T-helper 1 cell treated with Interleukin-12 subunit alpha and Interleukin-12 subunit beta and Interleukin-4 antibody, amounts not matched to agents 30 μg/mL and 1 μg/mL, for 36 hours (primary cell): ENCODE data around the gene PRKG1.

Experiments
- H3K27ac Mint-ChIP-seq: one replicate; pipeline ENCODE4 v1.8.0; 2021; ENCODE audit warnings: mild to moderate bottlenecking, mixed read lengths
- H3K27me3 Mint-ChIP-seq: one replicate; pipeline ENCODE4 v1.8.0; 2021; ENCODE audit warnings: low read depth, mixed read lengths
- H3K36me3 Mint-ChIP-seq: one replicate; pipeline ENCODE4 v1.8.0; 2021; ENCODE audit warnings: low read depth, mixed read lengths
- H3K4me1 Mint-ChIP-seq: one replicate; pipeline ENCODE4 v1.8.0; 2021; ENCODE audit warnings: low read depth, mixed read lengths
- H3K4me3 Mint-ChIP-seq: one replicate; pipeline ENCODE4 v1.8.0; 2021; ENCODE audit warnings: mild to moderate bottlenecking, moderate library complexity, mixed read lengths
- H3K9me3 Mint-ChIP-seq: one replicate; pipeline ENCODE4 v1.8.0; 2021; ENCODE audit warnings: mixed read lengths

PRKG1 gene

DNA sequence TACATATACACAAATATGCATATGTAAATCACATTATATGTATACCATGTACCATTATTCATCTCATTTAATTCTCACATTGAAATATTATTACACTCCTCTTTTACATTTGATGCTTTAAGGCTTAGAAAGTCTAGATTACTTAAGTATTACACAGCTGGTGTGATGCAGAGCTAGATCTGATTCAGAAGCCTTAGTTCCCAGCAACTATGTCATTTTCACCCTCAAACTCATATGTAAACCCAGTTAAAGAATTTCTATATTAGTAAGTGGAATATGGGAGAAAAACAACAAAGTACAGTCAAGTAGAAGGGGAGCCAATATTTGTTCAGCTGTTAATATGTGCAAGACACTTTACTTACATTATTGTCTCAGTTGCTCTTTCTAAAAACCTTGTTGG lies 699.4 kb downstream of the PRKG1 start:
- no peak overlapping the region for H3K4me3 Mint-ChIP-seq
- H3K36me3 Mint-ChIP-seq = no peaks in the 10 kb centered on the region

DNA sequence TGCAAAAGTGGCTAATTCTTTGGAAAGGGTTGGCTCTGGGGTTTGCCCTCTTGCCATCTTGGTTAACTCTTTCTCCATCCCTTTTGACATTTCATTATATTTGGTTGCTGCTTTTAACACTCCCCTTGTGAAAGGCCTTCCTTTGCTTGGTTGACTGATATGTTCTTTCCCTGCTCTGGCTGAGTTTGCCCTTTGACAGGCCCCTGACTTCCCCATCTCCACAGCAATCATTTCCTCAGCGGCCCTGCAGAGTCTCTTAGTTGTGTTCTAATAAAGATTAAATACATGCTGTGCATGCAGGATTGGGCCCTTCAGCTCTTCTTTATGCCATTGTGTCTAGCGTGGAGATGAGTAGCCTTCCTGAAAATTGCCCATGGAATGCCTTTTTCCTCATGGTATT lies 709.7 kb downstream of the PRKG1 start:
- H3K27ac Mint-ChIP-seq = no peak overlapping the region
- H3K36me3 Mint-ChIP-seq = no peaks in the 10 kb centered on the region
- H3K27me3 Mint-ChIP-seq = no peaks in the 10 kb centered on the region
- no peak overlapping the region for H3K4me3 Mint-ChIP-seq
- H3K4me1 Mint-ChIP-seq = no peaks in the 10 kb centered on the region
- H3K9me3 Mint-ChIP-seq = no peaks in the 10 kb centered on the region

More for the DNA sequence above, 699.4 kb downstream of the PRKG1 start:
- no peaks in the 10 kb centered on the region for H3K4me1 Mint-ChIP-seq
- H3K9me3 Mint-ChIP-seq = no peaks in the 10 kb centered on the region
- H3K27me3 Mint-ChIP-seq = no peaks in the 10 kb centered on the region
- H3K27ac Mint-ChIP-seq = no peak overlapping the region

DNA sequence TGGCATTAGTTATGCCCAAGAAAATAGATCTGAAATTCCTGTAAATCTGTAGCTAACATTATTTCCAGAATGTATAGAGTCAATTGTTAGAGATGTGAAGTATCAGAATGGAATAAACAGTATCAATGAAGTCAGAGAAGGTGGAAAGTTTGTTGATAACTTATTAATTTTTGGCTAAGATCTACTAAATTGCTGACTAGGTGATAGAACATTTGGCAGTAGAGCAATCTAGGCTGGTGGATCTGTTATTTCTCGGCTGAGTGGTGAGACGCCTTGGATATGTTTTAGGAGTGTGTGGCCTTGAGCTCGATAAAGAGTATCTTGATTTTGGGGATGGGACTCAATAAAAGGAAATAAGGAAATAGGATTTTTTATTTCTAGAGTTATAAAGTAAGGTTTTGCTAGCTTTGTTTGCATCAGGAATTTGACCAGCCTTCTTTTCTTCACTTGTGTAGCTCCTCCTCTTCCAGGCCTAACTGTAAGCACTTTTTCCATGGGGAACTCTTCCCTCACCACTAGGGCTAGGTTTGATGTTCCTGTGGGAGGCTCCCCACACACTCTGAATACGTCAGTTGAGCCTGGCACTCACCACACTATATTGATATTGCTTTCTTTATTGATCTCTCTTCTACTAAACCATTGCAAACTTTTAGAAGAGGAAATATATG lies 711.9 kb downstream of the PRKG1 start:
- Mint-ChIP-seq H3K4me3 (no peak overlapping the region), H3K36me3 (no peaks in the 10 kb centered on the region), H3K27ac (no peak overlapping the region), H3K4me1 (no peaks in the 10 kb centered on the region), H3K9me3 (peaks cover 10% of the 10 kb centered on the region), H3K27me3 (peaks cover 3% of the 10 kb centered on the region)

DNA sequence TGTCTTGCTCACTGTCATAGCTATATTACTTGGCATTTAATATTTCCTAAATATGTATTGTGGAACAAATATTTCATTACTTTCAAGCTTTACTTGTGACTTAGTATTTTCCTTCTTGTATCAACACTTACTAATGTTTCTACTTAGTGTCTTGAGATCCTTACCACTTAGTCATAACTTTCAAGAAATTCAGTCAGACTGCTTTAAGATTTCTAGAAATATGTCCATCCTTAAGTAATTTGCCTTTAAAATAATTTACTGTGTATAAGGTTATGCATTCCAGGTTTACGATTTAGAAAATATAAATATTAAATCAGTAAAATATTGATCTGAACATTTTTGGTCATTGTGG lies 712.4 kb downstream of the PRKG1 start:
- no peak overlapping the region for H3K4me3 Mint-ChIP-seq
- H3K9me3 Mint-ChIP-seq = peaks cover 14% of the 10 kb centered on the region
- H3K4me1 Mint-ChIP-seq = no peaks in the 10 kb centered on the region
- H3K27ac Mint-ChIP-seq = no peak overlapping the region
- H3K36me3 Mint-ChIP-seq = no peaks in the 10 kb centered on the region
- H3K27me3 Mint-ChIP-seq = peaks cover 3% of the 10 kb centered on the region

DNA sequence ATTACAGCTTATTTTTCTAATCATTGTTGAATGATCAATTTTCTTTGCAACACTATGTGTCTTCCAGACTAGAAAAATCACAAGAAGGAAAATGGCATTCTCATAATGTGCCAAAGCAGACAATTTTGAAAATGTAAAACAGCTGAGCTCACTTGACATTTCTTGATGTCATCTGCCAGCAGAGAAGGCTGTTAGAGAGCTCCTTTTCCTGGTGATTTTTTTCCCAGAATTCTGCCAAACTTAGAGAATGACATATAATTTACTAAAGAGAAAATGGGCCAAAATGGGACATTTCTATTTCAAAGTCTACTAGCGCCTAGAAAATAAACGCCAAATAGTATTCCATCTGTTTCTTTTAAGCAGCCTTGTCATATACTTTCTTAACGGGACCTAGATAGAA lies 714.0 kb downstream of the PRKG1 start:
- no peaks in the 10 kb centered on the region for H3K4me1 Mint-ChIP-seq
- H3K4me3 Mint-ChIP-seq = no peak overlapping the region
- H3K9me3 Mint-ChIP-seq = peaks cover 29% of the 10 kb centered on the region
- H3K27me3 Mint-ChIP-seq = peaks cover 3% of the 10 kb centered on the region
- no peak overlapping the region for H3K27ac Mint-ChIP-seq
- H3K36me3 Mint-ChIP-seq = no peaks in the 10 kb centered on the region

DNA sequence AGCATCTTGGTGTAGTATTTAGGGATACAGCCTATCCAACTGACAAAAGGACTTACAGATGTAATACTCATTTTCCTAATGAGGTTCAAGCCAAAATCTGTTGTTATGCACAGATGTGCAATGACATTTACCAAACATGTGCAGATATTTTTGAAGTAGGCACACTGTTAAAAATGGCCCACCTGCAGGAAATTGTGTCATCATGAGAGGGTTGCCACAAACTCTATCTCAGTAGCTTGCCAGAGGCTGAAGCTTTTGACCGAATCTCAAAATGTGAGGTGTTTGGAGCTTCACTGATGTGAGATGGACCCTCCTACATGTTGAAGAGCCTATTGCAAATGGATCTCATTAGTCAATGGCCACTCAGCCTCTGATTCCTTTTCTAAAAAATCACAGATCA lies 714.8 kb downstream of the PRKG1 start:
- peaks cover 3% of the 10 kb centered on the region for H3K27me3 Mint-ChIP-seq
- no peaks in the 10 kb centered on the region for H3K4me1 Mint-ChIP-seq
- no peak overlapping the region for H3K27ac Mint-ChIP-seq
- H3K4me3 Mint-ChIP-seq = no peak overlapping the region
- peaks cover 35% of the 10 kb centered on the region for H3K9me3 Mint-ChIP-seq
- no peaks in the 10 kb centered on the region for H3K36me3 Mint-ChIP-seq

DNA sequence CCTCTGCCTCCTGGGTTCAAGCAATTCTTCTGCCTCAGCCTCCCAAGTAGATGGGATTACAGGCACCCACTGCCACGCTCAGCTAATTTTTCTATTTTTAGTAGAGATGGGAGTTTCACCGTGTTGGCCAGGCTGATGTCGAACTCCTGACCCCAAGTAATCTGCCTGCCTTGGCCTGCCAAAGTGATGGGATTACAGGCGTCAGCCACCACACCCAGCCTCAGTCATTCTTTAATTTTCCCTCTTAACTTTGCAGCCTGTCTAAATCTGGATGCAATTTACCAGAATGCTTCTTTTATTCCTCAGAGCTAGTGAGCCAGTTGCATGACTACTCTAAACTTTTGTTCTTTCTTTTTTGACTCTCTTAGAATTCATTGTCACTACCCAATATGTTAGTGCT lies 715.6 kb downstream of the PRKG1 start:
- Mint-ChIP-seq H3K27ac (no peak overlapping the region), H3K36me3 (no peaks in the 10 kb centered on the region), H3K4me1 (no peaks in the 10 kb centered on the region), H3K4me3 (no peak overlapping the region), H3K9me3 (peaks cover 36% of the 10 kb centered on the region), H3K27me3 (peaks cover 3% of the 10 kb centered on the region)

DNA sequence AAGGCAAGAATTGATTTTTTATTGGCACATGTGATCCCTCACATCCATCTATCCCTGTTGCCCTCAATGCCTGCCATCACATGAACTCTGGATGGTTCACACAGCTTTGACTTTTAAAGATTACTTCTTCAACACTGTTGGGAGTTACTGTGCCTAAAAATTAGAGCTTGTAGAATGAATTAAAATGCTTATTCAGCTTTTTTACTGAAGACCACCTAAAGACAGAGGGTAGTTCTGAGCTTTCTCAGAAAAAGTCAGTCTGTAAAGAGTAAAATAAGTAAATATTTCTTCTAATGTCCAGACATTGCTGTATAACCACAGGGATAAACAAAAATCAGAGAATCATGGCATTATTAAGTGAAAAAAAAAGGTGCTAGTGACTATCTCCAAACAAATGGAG lies 718.4 kb downstream of the PRKG1 start:
- Mint-ChIP-seq H3K27ac (no peak overlapping the region), H3K36me3 (no peaks in the 10 kb centered on the region), H3K9me3 (peaks cover 36% of the 10 kb centered on the region), H3K27me3 (peaks cover 5% of the 10 kb centered on the region), H3K4me1 (no peaks in the 10 kb centered on the region), H3K4me3 (no peak overlapping the region)

DNA sequence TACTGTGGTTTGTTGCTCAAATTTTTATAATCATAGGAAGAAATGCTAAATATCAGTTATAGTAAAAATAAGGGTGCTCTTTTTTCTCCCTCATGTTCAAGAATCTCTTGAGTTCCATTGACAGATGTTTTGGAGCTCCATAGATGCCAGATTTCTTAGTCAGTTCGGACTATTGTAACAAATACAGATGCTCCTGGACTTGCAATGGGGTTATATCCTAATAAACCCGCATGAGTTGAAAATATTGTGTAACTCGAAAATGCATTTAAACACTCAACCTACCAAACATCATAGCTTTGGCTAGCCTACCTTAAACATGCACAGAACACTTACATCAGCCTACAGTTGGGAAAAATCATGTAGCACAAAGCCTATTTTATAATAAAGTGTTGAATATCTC lies 725.8 kb downstream of the PRKG1 start:
- H3K9me3 Mint-ChIP-seq = no peaks in the 10 kb centered on the region

DNA sequence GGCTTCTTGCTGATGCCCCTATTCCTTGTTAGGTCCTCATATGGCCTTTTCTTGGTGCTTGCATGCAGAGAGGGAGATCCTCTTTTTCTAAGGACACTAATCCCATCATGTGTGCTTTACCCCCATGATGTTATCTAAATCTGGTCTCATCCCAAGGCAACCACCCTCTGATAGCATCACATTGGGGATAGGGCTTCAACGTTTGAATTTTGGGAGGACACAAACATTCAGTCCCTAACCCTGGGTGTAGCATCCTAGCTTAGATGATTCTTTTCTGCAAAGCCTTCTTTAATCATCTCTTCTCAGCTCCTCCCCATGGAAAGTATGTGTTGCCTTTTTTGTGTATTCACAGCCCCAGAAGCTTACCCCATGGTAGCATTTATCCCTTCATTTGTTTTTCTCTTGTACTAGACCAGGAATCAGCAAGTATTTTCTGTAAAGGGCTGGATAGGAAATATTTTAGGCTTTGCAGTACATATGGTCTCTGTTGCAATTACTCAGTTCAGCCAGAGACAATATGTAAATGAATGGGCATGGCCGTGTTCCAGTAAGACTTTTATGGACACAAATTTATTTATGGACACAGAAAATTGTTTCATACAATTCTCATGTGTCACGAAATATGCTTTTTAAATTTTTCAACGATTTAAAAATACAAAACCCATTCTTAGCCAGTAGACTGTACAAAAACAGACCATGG lies 726.6 kb downstream of the PRKG1 start:
- Mint-ChIP-seq H3K36me3 (no peaks in the 10 kb centered on the region), H3K9me3 (no peaks in the 10 kb centered on the region), H3K27me3 (peaks cover 18% of the 10 kb centered on the region), H3K4me3 (no peak overlapping the region), H3K4me1 (no peaks in the 10 kb centered on the region), H3K27ac (no peak overlapping the region)

More for the DNA sequence above, 725.8 kb downstream of the PRKG1 start:
- Mint-ChIP-seq H3K27me3 (peaks cover 18% of the 10 kb centered on the region), H3K4me1 (no peaks in the 10 kb centered on the region), H3K4me3 (no peak overlapping the region), H3K27ac (no peak overlapping the region), H3K36me3 (no peaks in the 10 kb centered on the region)

DNA sequence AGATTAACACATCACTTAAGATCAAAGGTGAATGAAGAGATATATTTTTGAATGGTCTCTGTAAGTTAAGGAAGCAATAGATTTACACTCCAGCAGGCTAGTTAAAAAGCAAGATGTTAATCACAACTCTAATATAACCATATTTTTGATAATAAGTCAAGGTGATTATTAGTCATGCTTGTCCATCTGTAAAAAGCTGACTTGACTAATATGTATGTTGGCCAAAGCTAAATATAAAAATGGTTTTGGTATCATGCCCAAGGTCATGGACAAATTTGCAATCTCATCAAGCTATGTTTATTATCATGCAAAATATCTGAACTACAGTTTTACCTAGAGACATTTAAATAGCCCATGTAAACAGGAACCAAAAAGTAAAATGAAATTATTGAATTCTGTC lies 727.7 kb downstream of the PRKG1 start:
- H3K4me1 Mint-ChIP-seq = no peaks in the 10 kb centered on the region
- no peak overlapping the region for H3K4me3 Mint-ChIP-seq
- no peaks in the 10 kb centered on the region for H3K9me3 Mint-ChIP-seq
- no peaks in the 10 kb centered on the region for H3K36me3 Mint-ChIP-seq
- peaks cover 18% of the 10 kb centered on the region for H3K27me3 Mint-ChIP-seq
- no peak overlapping the region for H3K27ac Mint-ChIP-seq

DNA sequence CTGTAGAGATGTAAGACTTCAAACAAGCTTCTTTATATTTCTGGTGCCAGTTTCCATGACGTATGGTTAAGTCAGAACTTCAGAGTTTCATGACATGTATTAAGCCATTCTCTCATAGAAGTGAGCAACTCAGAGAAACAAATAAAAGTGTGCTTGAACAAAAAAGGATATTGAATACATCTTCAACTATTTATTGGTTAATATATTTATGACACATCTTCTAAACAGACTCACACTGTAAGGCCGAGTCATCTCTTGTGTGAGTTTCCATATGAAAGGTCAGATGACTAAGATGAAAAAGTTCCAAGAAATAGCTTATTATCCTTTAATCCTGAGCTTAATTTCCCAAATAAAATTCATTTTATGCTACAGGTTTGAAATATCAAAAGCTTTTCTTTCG lies 730.6 kb downstream of the PRKG1 start:
- Mint-ChIP-seq H3K4me3 (no peak overlapping the region), H3K27me3 (peaks cover 12% of the 10 kb centered on the region), H3K9me3 (no peaks in the 10 kb centered on the region), H3K27ac (no peak overlapping the region), H3K36me3 (no peaks in the 10 kb centered on the region), H3K4me1 (no peaks in the 10 kb centered on the region)

DNA sequence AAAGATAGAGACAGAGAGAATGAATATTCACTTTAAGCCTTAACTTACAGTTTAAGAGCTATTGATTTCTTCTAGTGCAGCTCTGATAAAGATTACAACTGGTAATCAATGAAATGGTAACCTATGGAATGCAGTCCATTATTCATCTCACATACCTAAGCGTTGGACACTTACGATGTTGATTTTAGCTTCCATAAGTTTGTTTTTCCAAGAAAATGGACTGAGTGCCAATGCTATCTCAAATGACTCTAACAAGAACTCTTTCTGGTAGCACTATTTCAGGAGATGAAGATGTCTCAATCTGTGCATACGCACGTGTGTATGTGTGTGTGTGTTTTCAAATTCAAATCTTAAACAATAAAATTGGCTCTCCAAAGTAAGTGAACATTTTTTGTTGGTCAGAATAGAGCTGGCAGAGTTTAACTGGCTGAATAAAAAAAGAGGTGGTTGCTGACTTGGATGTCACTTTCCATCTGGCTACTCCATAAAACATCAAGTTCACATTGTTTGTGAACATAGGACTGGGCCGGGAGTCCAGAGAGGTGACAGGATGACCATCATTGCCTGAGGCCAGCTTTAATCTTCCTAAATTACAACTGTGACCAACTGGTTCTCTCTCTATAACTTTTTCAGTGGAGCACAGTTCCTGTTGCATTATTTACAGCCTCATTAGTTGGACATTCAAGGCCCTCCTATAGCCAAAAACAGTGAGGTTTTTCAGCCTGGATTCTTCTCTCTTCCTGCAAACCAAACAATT lies 732.0 kb downstream of the PRKG1 start:
- H3K36me3 Mint-ChIP-seq = no peaks in the 10 kb centered on the region
- H3K27ac Mint-ChIP-seq = no peak overlapping the region
- no peaks in the 10 kb centered on the region for H3K9me3 Mint-ChIP-seq
- H3K4me3 Mint-ChIP-seq = no peak overlapping the region
- H3K4me1 Mint-ChIP-seq = no peaks in the 10 kb centered on the region
- peaks cover 10% of the 10 kb centered on the region for H3K27me3 Mint-ChIP-seq

DNA sequence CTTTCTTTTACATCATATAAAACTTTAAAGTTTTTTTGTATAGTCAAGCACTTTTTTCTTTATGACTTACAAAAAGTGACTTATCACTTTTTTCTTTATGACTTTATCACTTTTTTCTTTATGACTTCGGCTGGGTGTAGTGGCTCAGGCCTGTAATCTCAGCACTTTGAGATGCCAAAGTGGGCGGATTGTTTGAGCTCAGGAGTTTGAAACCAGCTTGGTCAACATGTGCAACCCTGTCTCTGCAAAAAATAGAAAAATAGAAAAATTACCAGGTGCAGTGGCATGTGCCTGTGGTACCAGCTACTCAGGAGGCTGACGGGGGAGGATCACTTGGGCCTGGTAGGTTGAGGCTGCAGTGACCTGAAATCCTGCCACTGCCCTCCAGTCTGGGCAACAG lies 733.9 kb downstream of the PRKG1 start:
- no peak overlapping the region for H3K4me3 Mint-ChIP-seq
- no peaks in the 10 kb centered on the region for H3K36me3 Mint-ChIP-seq
- no peaks in the 10 kb centered on the region for H3K4me1 Mint-ChIP-seq
- H3K27me3 Mint-ChIP-seq = peaks cover 10% of the 10 kb centered on the region
- no peak overlapping the region for H3K27ac Mint-ChIP-seq
- no peaks in the 10 kb centered on the region for H3K9me3 Mint-ChIP-seq

DNA sequence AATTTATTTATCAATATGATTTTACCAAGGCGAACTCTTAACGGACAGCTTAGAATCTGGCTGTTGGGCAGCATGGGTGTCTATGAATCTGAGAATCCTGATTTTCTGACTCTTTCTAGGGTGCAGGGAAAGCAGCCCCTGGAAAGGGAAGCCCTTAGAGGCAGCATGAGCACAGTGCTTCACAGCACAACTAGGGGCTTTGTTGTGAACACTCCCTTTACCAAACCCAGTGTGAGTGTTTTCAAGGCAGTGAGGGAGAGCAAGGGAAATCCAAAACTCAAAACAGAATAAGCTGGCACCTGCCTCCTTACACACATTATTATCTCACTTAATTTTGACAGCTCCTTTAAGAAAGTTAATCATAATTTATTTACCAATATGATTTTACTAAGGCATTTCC lies 741.4 kb downstream of the PRKG1 start:
- H3K4me3 Mint-ChIP-seq = no peak overlapping the region
- no peaks in the 10 kb centered on the region for H3K36me3 Mint-ChIP-seq
- H3K4me1 Mint-ChIP-seq = no peaks in the 10 kb centered on the region
- peaks cover 15% of the 10 kb centered on the region for H3K27me3 Mint-ChIP-seq
- H3K27ac Mint-ChIP-seq = no peak overlapping the region
- no peaks in the 10 kb centered on the region for H3K9me3 Mint-ChIP-seq
